HS-27A (cell line): ENCODE data around the gene SIGLEC10.
"Not testable (repeated sequence)": the region's sequence is repeated elsewhere in the genome, so short reads cannot be mapped to it uniquely, and the experiment has no call there.

Source experiments
- DNase-seq: peaks from one replicate; pipeline ENCODE4 v3.0.0-alpha.2; 2012; ENCODE audit warnings: low read depth, missing footprints

The SIGLEC10 gene

GRCh38 chr19:51440052-51440451, 22.6 kb upstream of the SIGLEC10 start:
- no peak for DNase-seq

GRCh38 chr19:51439021-51439465, 21.6 kb upstream of the SIGLEC10 start:
- DNase-seq: no peak

GRCh38 chr19:51434456-51434855, 17.0 kb upstream of the SIGLEC10 start:
- no peak for DNase-seq

- DNase-seq: no peak
Observed at GRCh38 chr19:51433043-51433442, 15.6 kb upstream of the SIGLEC10 start.

- no peak for DNase-seq
Observed at GRCh38 chr19:51431124-51431523, 13.7 kb upstream of the SIGLEC10 start.

- DNase-seq: no peak
Observed at GRCh38 chr19:51430221-51430620, 12.8 kb upstream of the SIGLEC10 start.

- DNase-seq: no peak
Observed at GRCh38 chr19:51427201-51427600, 9.8 kb upstream of the SIGLEC10 start.

- DNase-seq: no peak
Observed at GRCh38 chr19:51422053-51422448, 4.6 kb upstream of the SIGLEC10 start.

- no peak for DNase-seq
Observed at GRCh38 chr19:51421229-51422052, 4.0 kb upstream of the SIGLEC10 start.

- DNase-seq: not testable (repeated sequence)
Observed at GRCh38 chr19:51420511-51420910, 3.1 kb upstream of the SIGLEC10 start.

- no peak for DNase-seq
Observed at GRCh38 chr19:51418707-51419106, 1.3 kb upstream of the SIGLEC10 start.

- DNase-seq: no peak
Observed at GRCh38 chr19:51417810-51418157, 342 bp upstream of the SIGLEC10 start.

- DNase-seq: not testable (repeated sequence)
Observed at GRCh38 chr19:51416422-51416821, 1.0 kb downstream of the SIGLEC10 start.

GRCh38 chr19:51415187-51415586, 2.3 kb downstream of the SIGLEC10 start:
- DNase-seq: no peak

- no peak for DNase-seq
Observed at GRCh38 chr19:51410950-51411748, 6.3 kb downstream of the SIGLEC10 start.

- no peak for DNase-seq
Observed at GRCh38 chr19:51407511-51408131, 9.8 kb downstream of the SIGLEC10 start.

- no peak for DNase-seq
Observed at GRCh38 chr19:51402117-51402516, 15.3 kb downstream of the SIGLEC10 start.

- DNase-seq: not testable (repeated sequence)
Observed at GRCh38 chr19:51399936-51400335, 17.5 kb downstream of the SIGLEC10 start.

GRCh38 chr19:51399231-51399630, 18.2 kb downstream of the SIGLEC10 start:
- DNase-seq: no peak

- DNase-seq: no peak
Observed at GRCh38 chr19:51398096-51398704, 19.2 kb downstream of the SIGLEC10 start.

- not testable (repeated sequence) for DNase-seq
Observed at GRCh38 chr19:51397453-51397852, 20.0 kb downstream of the SIGLEC10 start.

- no peak for DNase-seq
Observed at GRCh38 chr19:51396175-51396574, 21.3 kb downstream of the SIGLEC10 start.
